ENCODE results near the gene KLHL3.

- TF ChIP-seq POLR2A (IDR thresholded peaks at IDR 0.05; ENCODE audit: low read depth, low read length) (no peak), CTCF (IDR thresholded peaks at IDR 0.05; ENCODE audit: extremely low read depth in 1 of 2, insufficient read depth in 1 of 2, low read depth in 1 of 2, low read length in 2 of 2) (no peak), JUN (IDR thresholded peaks at IDR 0.05; ENCODE audit: borderline replicate concordance, insufficient read depth, insufficient read length, low read depth) (no peak)
- TF ChIP-seq, protein P1, sequence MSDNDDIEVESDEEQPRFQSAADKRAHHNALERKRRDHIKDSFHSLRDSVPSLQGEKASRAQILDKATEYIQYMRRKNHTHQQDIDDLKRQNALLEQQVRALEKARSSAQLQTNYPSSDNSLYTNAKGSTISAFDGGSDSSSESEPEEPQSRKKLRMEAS (IDR thresholded peaks at IDR 0.05; ENCODE audit: insufficient read depth, insufficient read length), result peak; percentile 24
Measured at GRCh38 chr5:137754961-137755762, 19.3 kb upstream of the KLHL3 start.

Data from endothelial cell of umbilical vein (primary cell).